Medulla oblongata (tissue), 1 donor: Measurements from ENCODE around the gene CSMD2.

Experiments
- DNase-seq: peaks from one replicate; pipeline ENCODE4 v3.0.0-alpha.2; 2015; ENCODE audit errors: extremely low spot score

Gene CSMD2

GRCh38 chr1:33608825-33609400 lies 556.1 kb downstream of the CSMD2 start:
- no peak for DNase-seq

GRCh38 chr1:33607444-33608005 lies 557.5 kb downstream of the CSMD2 start:
- no peak for DNase-seq

GRCh38 chr1:33606272-33606671 lies 558.8 kb downstream of the CSMD2 start:
- DNase-seq, result no peak

- DNase-seq, result no peak
Observed at GRCh38 chr1:33602271-33602670, 562.8 kb downstream of the CSMD2 start.

GRCh38 chr1:33601751-33602150 lies 563.3 kb downstream of the CSMD2 start:
- no peak for DNase-seq

- no peak for DNase-seq
Observed at GRCh38 chr1:33599516-33600115, 565.4 kb downstream of the CSMD2 start.

GRCh38 chr1:33588726-33589125 lies 576.3 kb downstream of the CSMD2 start:
- no peak for DNase-seq

- no peak for DNase-seq
Observed at GRCh38 chr1:33586795-33587194, 578.2 kb downstream of the CSMD2 start.

- no peak for DNase-seq
Observed at GRCh38 chr1:33586106-33586505, 578.9 kb downstream of the CSMD2 start.

GRCh38 chr1:33583567-33583966 lies 581.5 kb downstream of the CSMD2 start:
- no peak for DNase-seq

- DNase-seq, result no peak
Observed at GRCh38 chr1:33578557-33579448, 586.2 kb downstream of the CSMD2 start.

GRCh38 chr1:33577663-33578062 lies 587.4 kb downstream of the CSMD2 start:
- DNase-seq, result no peak

GRCh38 chr1:33576821-33577599 lies 588.0 kb downstream of the CSMD2 start:
- DNase-seq, result no peak

GRCh38 chr1:33575324-33575879 lies 589.6 kb downstream of the CSMD2 start:
- DNase-seq, result no peak

- no peak for DNase-seq
Observed at GRCh38 chr1:33573661-33574060, 591.4 kb downstream of the CSMD2 start.

- no peak for DNase-seq
Observed at GRCh38 chr1:33572387-33572786, 592.6 kb downstream of the CSMD2 start.

- no peak for DNase-seq
Observed at GRCh38 chr1:33569331-33569730, 595.7 kb downstream of the CSMD2 start.

- no peak for DNase-seq
Observed at GRCh38 chr1:33563699-33564098, 601.3 kb downstream of the CSMD2 start.

- no peak for DNase-seq
Observed at GRCh38 chr1:33562563-33562962, 602.5 kb downstream of the CSMD2 start.

GRCh38 chr1:33561576-33561975 lies 603.5 kb downstream of the CSMD2 start:
- DNase-seq, result no peak

GRCh38 chr1:33560680-33561079 lies 604.4 kb downstream of the CSMD2 start:
- no peak for DNase-seq
